B cell (primary cell): ENCODE results near the gene MROH2A. TPM values are rescaled to one million over a fixed set of nuclear protein-coding genes. Genes with fewer than 3 reads are reported as not detected.

ENCODE experiments used
- ATAC-seq: fragments of 200-7000 bp; cut with Tn5 transposase; one replicate; pipeline ENCODE4 v1.10.0; 2021; ENCODE audit warnings: low read depth, mild to moderate bottlenecking, moderate number of reproducible peaks, moderate library complexity
- CTCF ChIA-PET: fragments of 350-600 bp; sonication (Branson Sonifier 250); formaldehyde crosslinking; loops from one replicate; lab custom pipeline; 2021; ENCODE audit warnings: antibody characterized with exemption, inconsistent platforms; lab: Charles Lee
- POLR2A ChIA-PET: fragments of 350-600 bp; sonication (Branson Sonifier 250); formaldehyde crosslinking; loops from one replicate; lab custom pipeline; 2021; ENCODE audit warnings: antibody characterized with exemption; lab: Charles Lee
- DNase-seq: peaks from one replicate; pipeline ENCODE4 v3.0.0; 2013
- H2AFZ ChIP-seq: 2 replicates; pipeline ENCODE4 v1.6.1; 2012; ENCODE audit warnings: mild to moderate bottlenecking, low read depth, low read length; ENCODE audit not compliant: insufficient read depth, poor library complexity, severe bottlenecking
- H3K27ac ChIP-seq, 2 donors: 1 replicate in 1 of 2; 2 replicates in 1 of 2; pipeline ENCODE4 v1.5.1; 2012 to 2013; ENCODE audit warnings: low read length in 2 of 2, mild to moderate bottlenecking in 2 of 2, moderate library complexity in 1 of 2
- H3K27me3 ChIP-seq, 4 experiments: fragments of 200-600 bp in 1 of 4; sonication (generic) in 1 of 4; replicated peaks in 1 of 4; 1 replicate in 2 of 4; 2 replicates in 2 of 4; pipeline versions ENCODE4 v1.6.1 to v1.7.0; 2013 to 2016; ENCODE audit warnings: low read length in 3 of 4, mild to moderate bottlenecking in 2 of 4, mixed read lengths in 1 of 4, moderate library complexity in 1 of 4; ENCODE audit not compliant: insufficient read depth in 4 of 4, control insufficient read depth in 3 of 4; ENCODE audit errors: control extremely low read depth in 1 of 4
- H3K36me3 ChIP-seq, 2 experiments: replicated peaks in 1 of 2; 1 replicate in 1 of 2; 2 replicates in 1 of 2; pipeline versions ENCODE4 v1.6.1 to v1.7.1; 2013; ENCODE audit warnings: low read length in 1 of 2; ENCODE audit not compliant: insufficient read depth in 2 of 2, control insufficient read depth in 1 of 2; ENCODE audit errors: control extremely low read depth in 1 of 2, extremely low read depth in 1 of 2
- H3K4me1 ChIP-seq, 2 donors: fragments of 200-600 bp in 1 of 2; sonication (generic) in 1 of 2; 1 replicate in 1 of 2; 2 replicates in 1 of 2; pipeline versions ENCODE4 v1.5.1 to v1.6.1; 2013 to 2017; ENCODE audit warnings: low read length in 2 of 2; ENCODE audit not compliant: control insufficient read depth in 2 of 2, insufficient read depth in 2 of 2
- H3K4me2 ChIP-seq: replicated peaks from 2 replicates; pipeline ENCODE3; 2012; ENCODE audit warnings: mild to moderate bottlenecking, low read depth, low read length; ENCODE audit not compliant: poor library complexity, severe bottlenecking
- H3K4me3 ChIP-seq, 5 experiments: fragments of 200-600 bp in 1 of 5; sonication (generic) in 1 of 5; 1 replicate in 3 of 5; 2 replicates in 2 of 5; pipeline versions ENCODE4 v1.5.1 to v1.7.0; 2011 to 2016; ENCODE audit warnings: low read length in 4 of 5, mild to moderate bottlenecking in 4 of 5, low read depth in 2 of 5, control low read depth in 1 of 5, moderate library complexity in 1 of 5; ENCODE audit not compliant: insufficient read depth in 1 of 5; ENCODE audit errors: control extremely low read depth in 1 of 5, extremely low read depth in 1 of 5
- H3K79me2 ChIP-seq: fragments of 200-600 bp; sonication (generic); one replicate; pipeline ENCODE4 v1.6.0; 2016; ENCODE audit warnings: low read length; ENCODE audit not compliant: control insufficient read depth, insufficient read depth
- H3K9ac ChIP-seq: fragments of 200-600 bp; sonication (generic); 2 replicates; pipeline ENCODE4 v1.6.1; 2017; ENCODE audit warnings: mild to moderate bottlenecking, low read length, moderate library complexity
- H3K9me3 ChIP-seq, 3 donors: one replicate each; pipeline versions ENCODE4 v1.6.1 to v1.7.1; 2013; ENCODE audit warnings: low read length in 2 of 3; ENCODE audit not compliant: control insufficient read depth in 2 of 3, insufficient read depth in 1 of 3; ENCODE audit errors: control extremely low read depth in 1 of 3
- H4K20me1 ChIP-seq: 2 replicates; pipeline ENCODE4 v1.6.0; 2012; ENCODE audit warnings: mild to moderate bottlenecking, low read length; ENCODE audit not compliant: insufficient read depth, control insufficient read depth, poor library complexity, severe bottlenecking
- H3K27ac Mint-ChIP-seq: one replicate; pipeline ENCODE4 v1.8.0; 2021; ENCODE audit warnings: mixed read lengths
- H3K27me3 Mint-ChIP-seq: one replicate; pipeline ENCODE4 v1.8.0; 2021; ENCODE audit warnings: mixed read lengths
- H3K4me1 Mint-ChIP-seq: one replicate; pipeline ENCODE4 v1.8.0; 2021; ENCODE audit warnings: mixed read lengths
- H3K4me3 Mint-ChIP-seq: one replicate; pipeline ENCODE4 v1.8.0; 2021; ENCODE audit warnings: mixed read lengths
- H3K9me3 Mint-ChIP-seq: one replicate; pipeline ENCODE4 v1.8.0; 2022; ENCODE audit warnings: mixed read lengths; ENCODE audit not compliant: insufficient read depth
- EZH2 ChIP-seq: IDR thresholded peaks from 2 replicates; pipeline ENCODE4 v1.6.1; 2012; ENCODE audit warnings: borderline replicate concordance, low read depth, mild to moderate bottlenecking, moderate library complexity, low read length; ENCODE audit not compliant: insufficient read depth, poor library complexity, severe bottlenecking
- WGBS: methylation state at CpG from one replicate; pipeline ENCODE4 v1.1.5; 2013; ENCODE audit warnings: missing lambda C conversion rate; ENCODE audit not compliant: insufficient coverage; 5-methylcytosine and 5-hydroxymethylcytosine counted together
- intact Hi-C: fragments of 100-400 bp; cut with micrococcal nuclease; formaldehyde crosslinking; loops from one replicate; pipeline ENCODE4 v1.10.0; 2022
- polyA plus RNA-seq: library from polyadenylated mRNA; depleted of rRNA; stranded (reverse); fragments of >200 nt; gene quantifications from 2 replicates; pipeline ENCODE4 v1.2.3, GENCODE V29; 2012
- total RNA-seq, 2 donors: library from RNA; stranded (reverse); fragments of 120-200 nt in 1 of 2; gene quantifications; 1 replicate in 1 of 2; 2 replicates in 1 of 2; pipeline versions ENCODE4 v1.2.3 to v1.2.4, GENCODE V29; 2013 to 2022
- TF ChIP-seq, protein P1 (sequence below): fragments of 200-600 bp; IDR thresholded peaks from one replicate; pipeline ENCODE4 v1.8.0; 2022; ENCODE audit warnings: antibody characterized with exemption, mild to moderate bottlenecking

The MROH2A gene
- total and polyA plus RNA-seq, 2 donors (not counting 1 experiment from before 2014, with no cell fraction given), result not detected

DNA sequence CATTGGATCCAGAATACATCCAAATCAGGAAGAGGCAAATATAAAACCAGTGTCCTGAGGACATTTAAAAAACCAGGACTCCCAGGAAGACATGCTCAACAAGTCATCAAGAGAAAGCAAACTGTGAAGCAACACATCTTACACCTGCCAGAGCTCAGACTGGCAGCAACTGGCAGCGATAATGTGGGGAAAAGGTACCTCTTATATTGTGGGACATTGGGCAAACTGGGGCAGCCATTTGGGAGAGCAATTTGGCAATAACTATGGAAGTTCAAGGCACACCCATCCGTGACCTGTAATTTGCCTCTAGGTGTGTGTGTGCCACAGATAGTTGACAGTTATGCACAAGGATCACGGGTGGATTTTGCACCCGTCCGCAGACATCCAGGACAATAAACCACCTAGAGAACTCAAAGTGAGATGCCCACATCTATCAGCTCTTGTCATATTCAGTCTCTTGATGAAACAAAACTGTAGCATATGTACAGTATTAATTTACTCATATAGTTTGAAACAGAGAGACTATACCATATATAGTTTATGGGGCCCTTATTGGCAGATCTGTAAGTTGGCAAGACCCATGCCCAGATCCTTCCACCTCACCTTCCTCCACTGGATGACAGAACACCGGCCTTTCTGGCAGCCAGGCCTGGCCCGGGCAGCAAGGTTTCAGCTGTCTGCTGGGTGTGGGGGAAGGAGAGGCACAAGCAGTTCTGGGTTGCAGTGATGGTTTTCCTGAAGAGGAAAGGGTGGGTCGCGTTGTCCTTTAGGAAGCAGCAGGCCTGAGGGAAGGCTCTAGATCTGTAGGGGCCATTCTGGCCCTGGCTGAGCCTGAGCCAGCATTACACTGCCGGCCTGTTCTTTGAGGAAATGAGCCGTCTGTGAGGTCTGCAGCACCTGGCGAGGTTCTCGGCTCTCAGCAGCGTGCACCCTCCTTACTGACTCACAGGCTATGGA is 57.4 kb downstream of the MROH2A start:
- POLR2A ChIA-PET, result no interaction called here
- H3K27ac Mint-ChIP-seq, result no peak overlapping the region
- Histone ChIP-seq H3K4me1 (peaks cover 0 to 6% of the 10 kb centered on the region in 2 donors), H3K9me3 (peaks cover 0 to 11% (median 0%) of the 10 kb centered on the region in 3 donors), H3K4me3 (no peak overlapping the region), H2AFZ (peak overlapping the region; percentile 35), H4K20me1 (no peaks in the 10 kb centered on the region), H3K79me2 (peaks cover 16% of the 10 kb centered on the region), H3K36me3 (no peaks in the 10 kb centered on the region), H3K27ac (no peak overlapping the region), H3K27me3 (no peaks in the 10 kb centered on the region), H3K4me2 (no peak overlapping the region), H3K9ac (no peak overlapping the region)
- peaks cover 3% of the 10 kb centered on the region for H3K4me1 Mint-ChIP-seq
- intact Hi-C loops, result no loop called here
- TF ChIP-seq, protein P1, sequence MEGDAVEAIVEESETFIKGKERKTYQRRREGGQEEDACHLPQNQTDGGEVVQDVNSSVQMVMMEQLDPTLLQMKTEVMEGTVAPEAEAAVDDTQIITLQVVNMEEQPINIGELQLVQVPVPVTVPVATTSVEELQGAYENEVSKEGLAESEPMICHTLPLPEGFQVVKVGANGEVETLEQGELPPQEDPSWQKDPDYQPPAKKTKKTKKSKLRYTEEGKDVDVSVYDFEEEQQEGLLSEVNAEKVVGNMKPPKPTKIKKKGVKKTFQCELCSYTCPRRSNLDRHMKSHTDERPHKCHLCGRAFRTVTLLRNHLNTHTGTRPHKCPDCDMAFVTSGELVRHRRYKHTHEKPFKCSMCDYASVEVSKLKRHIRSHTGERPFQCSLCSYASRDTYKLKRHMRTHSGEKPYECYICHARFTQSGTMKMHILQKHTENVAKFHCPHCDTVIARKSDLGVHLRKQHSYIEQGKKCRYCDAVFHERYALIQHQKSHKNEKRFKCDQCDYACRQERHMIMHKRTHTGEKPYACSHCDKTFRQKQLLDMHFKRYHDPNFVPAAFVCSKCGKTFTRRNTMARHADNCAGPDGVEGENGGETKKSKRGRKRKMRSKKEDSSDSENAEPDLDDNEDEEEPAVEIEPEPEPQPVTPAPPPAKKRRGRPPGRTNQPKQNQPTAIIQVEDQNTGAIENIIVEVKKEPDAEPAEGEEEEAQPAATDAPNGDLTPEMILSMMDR, result no peak
- TF ChIP-seq EZH2, result no peak
- 94% methylated on average over 7 of the region's 14 CpGs for WGBS
- H3K4me3 Mint-ChIP-seq, result no peak overlapping the region
- CTCF ChIA-PET, result no interaction called here
- no peaks in the 10 kb centered on the region for H3K9me3 Mint-ChIP-seq
- DNase-seq (no peak), ATAC-seq (no peak)
- H3K27me3 Mint-ChIP-seq, result no peaks in the 10 kb centered on the region

DNA sequence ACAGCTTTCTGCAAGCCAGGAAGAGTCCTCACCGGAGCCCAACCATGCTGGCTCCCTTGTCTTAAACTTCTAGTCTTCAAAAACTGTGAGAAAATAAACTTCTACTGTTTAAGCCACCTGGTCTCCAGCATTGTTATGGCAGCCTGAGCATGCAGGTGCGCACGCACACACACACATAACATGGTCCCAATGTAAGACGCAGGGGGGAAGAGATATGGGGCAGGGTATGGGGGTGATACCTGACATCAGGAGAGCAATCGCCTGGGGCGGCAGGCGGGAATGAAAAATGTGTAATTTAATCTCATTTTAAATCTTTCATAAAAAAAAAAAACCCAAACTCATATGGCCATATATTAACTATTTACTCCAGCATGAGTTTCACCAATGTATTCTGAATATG is 58.2 kb downstream of the MROH2A start:
- ATAC-seq, result no peak
- H3K4me2 ChIP-seq, result no peak overlapping the region
- H3K27ac ChIP-seq, result no peak overlapping the region
- no peak overlapping the region for H3K27ac Mint-ChIP-seq
- no peaks in the 10 kb centered on the region for H3K27me3 ChIP-seq
- TF ChIP-seq, protein P1, result no peak
- no peak for TF ChIP-seq EZH2
- H4K20me1 ChIP-seq, result no peaks in the 10 kb centered on the region
- 100% methylated on average over 1 of the region's 7 CpGs for WGBS
- no peak overlapping the region for H3K4me3 ChIP-seq
- peaks cover 0 to 11% (median 0%) of the 10 kb centered on the region in 3 donors for H3K9me3 ChIP-seq
- H3K36me3 ChIP-seq, result no peaks in the 10 kb centered on the region
- H3K27me3 Mint-ChIP-seq, result no peaks in the 10 kb centered on the region
- DNase-seq, result no peak
- peaks cover 17% of the 10 kb centered on the region for H3K79me2 ChIP-seq
- CTCF ChIA-PET, result no interaction called here
- H2AFZ ChIP-seq, result no peak overlapping the region
- intact Hi-C loops, result no loop called here
- POLR2A ChIA-PET, result interaction anchor here (0.7 kb wide), 1 partner anchor 1196 kb away, joined by 3 read pairs; no protein-coding TSS in a partner anchor
- H3K9me3 Mint-ChIP-seq, result no peaks in the 10 kb centered on the region
- peaks cover 1% of the 10 kb centered on the region for H3K4me1 Mint-ChIP-seq
- no peak overlapping the region for H3K4me3 Mint-ChIP-seq
- no peak overlapping the region for H3K9ac ChIP-seq
- H3K4me1 ChIP-seq, result no peaks in the 10 kb centered on the region
